Right cardiac atrium (tissue), 5 donors: ENCODE data around the gene DYNC2H1. TPM values are rescaled to one million over a fixed set of nuclear protein-coding genes. Genes with fewer than 3 reads are reported as not detected.

ENCODE experiments used
- ATAC-seq, 2 donors: fragments of 200-7000 bp; cut with Tn5 transposase; one replicate each; pipeline versions ENCODE4 v1.8.0 to v1.9.1; 2020; ENCODE audit warnings: moderate library complexity in 2 of 2, mild to moderate bottlenecking in 1 of 2
- DNase-seq, 3 donors: peaks; one replicate each; pipeline ENCODE4 v3.0.0-alpha.2; 2020
- H3K27ac ChIP-seq: one replicate; pipeline ENCODE4 v1.5.1; 2013; ENCODE audit warnings: mild to moderate bottlenecking, low read length, control low read depth, moderate library complexity
- H3K27me3 ChIP-seq: one replicate; pipeline ENCODE4 v1.6.1; 2013; ENCODE audit not compliant: control insufficient read depth, insufficient read depth
- H3K4me1 ChIP-seq: one replicate; pipeline ENCODE4 v1.6.1; 2013; ENCODE audit warnings: low read length; ENCODE audit not compliant: control insufficient read depth, insufficient read depth
- H3K4me3 ChIP-seq: one replicate; pipeline ENCODE4 v1.5.1; 2013; ENCODE audit warnings: low read length, control low read depth
- H3K9me3 ChIP-seq: one replicate; pipeline ENCODE4 v1.6.1; 2013; ENCODE audit warnings: low read length; ENCODE audit not compliant: control insufficient read depth
- WGBS: extraction: QIAGEN DNeasy Blood & Tissue Kit; methylation state at CpG from one replicate; pipeline ENCODE4 v1.1.7; 2013; 5-methylcytosine and 5-hydroxymethylcytosine counted together
- intact Hi-C, 4 donors: fragments of 100-400 bp; cut with DNase I; formaldehyde crosslinking; loops; one replicate each; pipeline versions ENCODE4 v1.11.0 to v1.14.0; 2022 to 2023
- polyA plus RNA-seq: library from polyadenylated mRNA; stranded (reverse); fragments of 200-250 nt; gene quantifications from one replicate; pipeline ENCODE4 v1.2.3, GENCODE V29; 2013
- total RNA-seq, 4 donors: library from RNA; stranded (reverse); fragmentation: NEBNext Ultra II Directional; extraction: Animal tissue kit (Norgen Biotek cat#: 25700); gene quantifications; one replicate each; pipeline ENCODE4 v1.2.1, GENCODE V29; 2021
- donor health status: healthy with polysubstance abuse.
- donor health status: DM: no; HTN: yes; CAD: no.
- donor health status: DM: no; HTN: no; CAD: no.
- donor health status: DM: no; HTN: yes; CAD: no; lungs with severe emphysema.
- donor health status: DM: yes; HTN: yes; CAD: no.

Gene DYNC2H1
- total and polyA plus RNA-seq, 5 donors, result 4.3 to 9.4 (median 8.0) TPM

- Histone ChIP-seq H3K27me3 (no peaks in the 10 kb centered on the region), H3K27ac (no peak overlapping the region), H3K9me3 (no peaks in the 10 kb centered on the region), H3K4me3 (no peak overlapping the region), H3K4me1 (no peaks in the 10 kb centered on the region)
- WGBS, result 75% methylated on average over 1 of the region's 1 CpG
- DNase-seq (no peak), ATAC-seq (no peak)
- intact Hi-C loops, result no loop called here
Observed at GRCh38 chr11:103413266-103413888, 304.2 kb downstream of the DYNC2H1 start.

GRCh38 chr11:103418014-103418413 is 308.8 kb downstream of the DYNC2H1 start:
- Histone ChIP-seq H3K4me1 (no peaks in the 10 kb centered on the region), H3K9me3 (no peaks in the 10 kb centered on the region), H3K4me3 (no peak overlapping the region), H3K27me3 (no peaks in the 10 kb centered on the region), H3K27ac (no peak overlapping the region)
- no peak for ATAC-seq
- intact Hi-C loops, result no loop called here
- DNase-seq, result no peak

GRCh38 chr11:103420593-103420992 is 311.4 kb downstream of the DYNC2H1 start:
- WGBS, result 98% methylated on average over 2 of the region's 2 CpGs
- Histone ChIP-seq H3K27me3 (no peaks in the 10 kb centered on the region), H3K27ac (no peak overlapping the region), H3K4me3 (no peak overlapping the region), H3K9me3 (no peaks in the 10 kb centered on the region), H3K4me1 (no peaks in the 10 kb centered on the region)
- intact Hi-C loops, result no loop called here
- ATAC-seq (no peak), DNase-seq (no peak)

- Histone ChIP-seq H3K27me3 (no peaks in the 10 kb centered on the region), H3K4me1 (no peaks in the 10 kb centered on the region), H3K27ac (no peak overlapping the region), H3K9me3 (no peaks in the 10 kb centered on the region), H3K4me3 (no peak overlapping the region)
- 57% methylated on average over 6 of the region's 6 CpGs for WGBS
- intact Hi-C loops, result no loop called here
- no peak for ATAC-seq
- DNase-seq, result no peak
Observed at GRCh38 chr11:103433386-103434072, 324.3 kb downstream of the DYNC2H1 start.

GRCh38 chr11:103434073-103434411 is 324.8 kb downstream of the DYNC2H1 start:
- intact Hi-C loops, result no loop called here
- Histone ChIP-seq H3K27me3 (no peaks in the 10 kb centered on the region), H3K9me3 (no peaks in the 10 kb centered on the region), H3K4me1 (no peaks in the 10 kb centered on the region), H3K27ac (no peak overlapping the region), H3K4me3 (no peak overlapping the region)
- 0% methylated on average over 1 of the region's 1 CpG for WGBS
- ATAC-seq, result no peak
- DNase-seq, result no peak

- H3K27me3 ChIP-seq, result no peaks in the 10 kb centered on the region
- intact Hi-C loops, result no loop called here
- H3K4me3 ChIP-seq, result no peak overlapping the region
- no peak for DNase-seq
- no peak overlapping the region for H3K27ac ChIP-seq
- no peaks in the 10 kb centered on the region for H3K9me3 ChIP-seq
- ATAC-seq, result no peak
- H3K4me1 ChIP-seq, result no peaks in the 10 kb centered on the region
- 93% methylated on average over 3 of the region's 3 CpGs for WGBS
Observed at GRCh38 chr11:103436131-103436770, 327.0 kb downstream of the DYNC2H1 start.

GRCh38 chr11:103441021-103441420 is 331.8 kb downstream of the DYNC2H1 start:
- ATAC-seq, result no peak
- no peaks in the 10 kb centered on the region for H3K27me3 ChIP-seq
- intact Hi-C loops, result no loop called here
- no peaks in the 10 kb centered on the region for H3K9me3 ChIP-seq
- no peak for DNase-seq
- no peak overlapping the region for H3K27ac ChIP-seq
- no peaks in the 10 kb centered on the region for H3K4me1 ChIP-seq
- WGBS, result 77% methylated on average over 5 of the region's 5 CpGs
- H3K4me3 ChIP-seq, result no peak overlapping the region

- Histone ChIP-seq H3K4me3 (no peak overlapping the region), H3K27ac (no peak overlapping the region), H3K4me1 (no peaks in the 10 kb centered on the region), H3K27me3 (no peaks in the 10 kb centered on the region), H3K9me3 (no peaks in the 10 kb centered on the region)
- DNase-seq (no peak), ATAC-seq (no peak)
- intact Hi-C loops, result no loop called here
- WGBS, result 58% methylated on average over 3 of the region's 3 CpGs
Observed at GRCh38 chr11:103448966-103449365, 339.7 kb downstream of the DYNC2H1 start.

GRCh38 chr11:103450241-103450640 is 341.0 kb downstream of the DYNC2H1 start:
- Histone ChIP-seq H3K9me3 (no peaks in the 10 kb centered on the region), H3K27ac (no peak overlapping the region), H3K27me3 (no peaks in the 10 kb centered on the region), H3K4me3 (no peak overlapping the region), H3K4me1 (no peaks in the 10 kb centered on the region)
- intact Hi-C loops, result no loop called here
- ATAC-seq (no peak), DNase-seq (no peak)
- whole genome bisulfite sequencing, result 48% methylated on average over 4 of the region's 4 CpGs

GRCh38 chr11:103453126-103453525 is 343.9 kb downstream of the DYNC2H1 start:
- intact Hi-C loops, result no loop called here
- Histone ChIP-seq H3K9me3 (no peaks in the 10 kb centered on the region), H3K4me1 (no peaks in the 10 kb centered on the region), H3K27me3 (no peaks in the 10 kb centered on the region), H3K4me3 (no peak overlapping the region), H3K27ac (no peak overlapping the region)
- DNase-seq (no peak), ATAC-seq (no peak)
- WGBS, result 59% methylated on average over 3 of the region's 3 CpGs

GRCh38 chr11:103453915-103454709 is 344.9 kb downstream of the DYNC2H1 start:
- WGBS, result 80% methylated on average over 4 of the region's 4 CpGs
- H3K27ac ChIP-seq, result no peak overlapping the region
- H3K27me3 ChIP-seq, result no peaks in the 10 kb centered on the region
- no peak overlapping the region for H3K4me3 ChIP-seq
- DNase-seq (no peak), ATAC-seq (no peak)
- no peaks in the 10 kb centered on the region for H3K4me1 ChIP-seq
- intact Hi-C loops, result no loop called here
- H3K9me3 ChIP-seq, result no peaks in the 10 kb centered on the region
